OCI-LY3 (cell line): ENCODE data around the gene PARD6G.

Source experiments
- H2AFZ ChIP-seq: fragments of 200-600, 300-600 bp; shearing (Covaris generic); 2 replicates; pipeline ENCODE4 v1.6.0; 2014; ENCODE audit warnings: antibody characterized with exemption, low read depth, low read length
- H3K27ac ChIP-seq: fragments of 200-600, 300-600 bp; sonication (generic); 2 replicates; pipeline ENCODE4 v1.5.1; 2014; ENCODE audit warnings: mild to moderate bottlenecking, low read length, moderate library complexity, mixed read lengths
- H3K27me3 ChIP-seq: fragments of 200-600, 300-600 bp; sonication (generic); 2 replicates; pipeline ENCODE4 v1.6.1; 2014; ENCODE audit warnings: low read depth, low read length, mixed read lengths
- H3K36me3 ChIP-seq: fragments of 200-600, 300-600 bp; sonication (generic); replicated peaks from 2 replicates; pipeline ENCODE3; 2014; ENCODE audit warnings: low read depth, low read length, mixed read lengths
- H3K4me1 ChIP-seq: fragments of 300-600, 200-600 bp; sonication (generic); 2 replicates; pipeline ENCODE4 v1.6.1; 2014; ENCODE audit warnings: low read length, mixed read lengths
- H3K4me2 ChIP-seq: fragments of 200-600, 300-600 bp; sonication (generic); 2 replicates; pipeline ENCODE4 v1.6.1; 2014; ENCODE audit warnings: low read length, mixed read lengths
- H3K4me3 ChIP-seq: fragments of 300-600, 200-600 bp; sonication (generic); 2 replicates; pipeline ENCODE4 v1.5.1; 2014; ENCODE audit warnings: antibody characterized with exemption, mild to moderate bottlenecking, low read length, moderate library complexity
- H3K79me2 ChIP-seq: fragments of 300-600, 200-600 bp; shearing (Covaris generic); 2 replicates; pipeline ENCODE4 v1.6.1; 2014; ENCODE audit warnings: mild to moderate bottlenecking, low read length, mixed read lengths
- H3K9ac ChIP-seq: fragments of 300-600, 200-600 bp; shearing (Covaris generic); 2 replicates; pipeline ENCODE4 v1.6.0; 2014; ENCODE audit warnings: mild to moderate bottlenecking, low read length, moderate library complexity
- H3K9me3 ChIP-seq: fragments of 200-600, 300-600 bp; shearing (Covaris generic); 2 replicates; pipeline ENCODE4 v1.6.1; 2014; ENCODE audit warnings: low read length, mixed read lengths; ENCODE audit not compliant: insufficient read depth
- H4K20me1 ChIP-seq: fragments of 200-600, 300-600 bp; sonication (generic); 2 replicates; pipeline ENCODE4 v1.6.1; 2016; ENCODE audit warnings: low read length, mixed read lengths; ENCODE audit not compliant: insufficient read depth
- EZH2phosphoT487 ChIP-seq: fragments of 200-600 bp; shearing (Covaris generic); IDR thresholded peaks from 2 replicates; pipeline ENCODE4 v1.6.1; 2018; ENCODE audit warnings: antibody characterized with exemption, mixed run types, low read depth
- TF ChIP-seq, protein P1 (sequence below): fragments of 200-600, 300-600 bp; sonication (generic); IDR thresholded peaks from 2 replicates; pipeline ENCODE4 v1.5.1; 2014; ENCODE audit warnings: antibody characterized with exemption, low read length, low read depth

The PARD6G gene

DNA sequence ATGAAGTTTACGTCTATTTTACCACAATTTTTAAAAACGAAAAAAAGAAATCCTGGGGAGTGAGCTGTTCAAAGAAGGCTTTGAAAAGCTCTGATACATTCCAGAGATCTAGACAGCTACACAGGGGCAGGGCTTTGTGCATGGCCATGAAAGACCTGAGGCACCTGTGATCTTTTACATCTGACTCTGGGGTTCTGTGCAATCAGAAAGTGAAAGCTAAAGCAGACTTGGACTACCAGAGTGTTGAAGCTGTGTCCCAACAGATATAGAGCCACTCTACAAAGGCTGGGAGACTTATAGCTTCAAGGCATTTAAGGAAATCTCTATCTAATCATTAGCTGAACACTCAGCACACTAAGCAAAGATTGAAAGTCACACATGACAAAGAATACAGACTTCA is 34.1 kb downstream of the PARD6G start:
- peaks cover 48% of the 10 kb centered on the region for H3K4me1 ChIP-seq
- H3K9ac ChIP-seq, result peak overlapping the region; percentile 40
- H3K4me2 ChIP-seq, result peak overlapping the region; percentile 72
- H3K27ac ChIP-seq, result peak overlapping the region; percentile 13; the same call in 1 of the 2 replicates
- TF ChIP-seq, protein P1, sequence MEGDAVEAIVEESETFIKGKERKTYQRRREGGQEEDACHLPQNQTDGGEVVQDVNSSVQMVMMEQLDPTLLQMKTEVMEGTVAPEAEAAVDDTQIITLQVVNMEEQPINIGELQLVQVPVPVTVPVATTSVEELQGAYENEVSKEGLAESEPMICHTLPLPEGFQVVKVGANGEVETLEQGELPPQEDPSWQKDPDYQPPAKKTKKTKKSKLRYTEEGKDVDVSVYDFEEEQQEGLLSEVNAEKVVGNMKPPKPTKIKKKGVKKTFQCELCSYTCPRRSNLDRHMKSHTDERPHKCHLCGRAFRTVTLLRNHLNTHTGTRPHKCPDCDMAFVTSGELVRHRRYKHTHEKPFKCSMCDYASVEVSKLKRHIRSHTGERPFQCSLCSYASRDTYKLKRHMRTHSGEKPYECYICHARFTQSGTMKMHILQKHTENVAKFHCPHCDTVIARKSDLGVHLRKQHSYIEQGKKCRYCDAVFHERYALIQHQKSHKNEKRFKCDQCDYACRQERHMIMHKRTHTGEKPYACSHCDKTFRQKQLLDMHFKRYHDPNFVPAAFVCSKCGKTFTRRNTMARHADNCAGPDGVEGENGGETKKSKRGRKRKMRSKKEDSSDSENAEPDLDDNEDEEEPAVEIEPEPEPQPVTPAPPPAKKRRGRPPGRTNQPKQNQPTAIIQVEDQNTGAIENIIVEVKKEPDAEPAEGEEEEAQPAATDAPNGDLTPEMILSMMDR, result no peak
- no peak for TF ChIP-seq EZH2phosphoT487
- H2AFZ ChIP-seq, result peak overlapping the region; percentile 53
- peak overlapping the region; percentile 57 for H3K4me3 ChIP-seq
- H4K20me1 ChIP-seq, result 0 out of 2 replicates have a peak, but pooled peaks cover 3% of the 10 kb centered on the region
- peaks cover 4% of the 10 kb centered on the region for H3K36me3 ChIP-seq
- H3K79me2 ChIP-seq, result no peaks in the 10 kb centered on the region
- H3K27me3 ChIP-seq, result peaks cover 25% of the 10 kb centered on the region
- peaks cover 6% of the 10 kb centered on the region; the same call in 1 of the 2 replicates for H3K9me3 ChIP-seq

DNA sequence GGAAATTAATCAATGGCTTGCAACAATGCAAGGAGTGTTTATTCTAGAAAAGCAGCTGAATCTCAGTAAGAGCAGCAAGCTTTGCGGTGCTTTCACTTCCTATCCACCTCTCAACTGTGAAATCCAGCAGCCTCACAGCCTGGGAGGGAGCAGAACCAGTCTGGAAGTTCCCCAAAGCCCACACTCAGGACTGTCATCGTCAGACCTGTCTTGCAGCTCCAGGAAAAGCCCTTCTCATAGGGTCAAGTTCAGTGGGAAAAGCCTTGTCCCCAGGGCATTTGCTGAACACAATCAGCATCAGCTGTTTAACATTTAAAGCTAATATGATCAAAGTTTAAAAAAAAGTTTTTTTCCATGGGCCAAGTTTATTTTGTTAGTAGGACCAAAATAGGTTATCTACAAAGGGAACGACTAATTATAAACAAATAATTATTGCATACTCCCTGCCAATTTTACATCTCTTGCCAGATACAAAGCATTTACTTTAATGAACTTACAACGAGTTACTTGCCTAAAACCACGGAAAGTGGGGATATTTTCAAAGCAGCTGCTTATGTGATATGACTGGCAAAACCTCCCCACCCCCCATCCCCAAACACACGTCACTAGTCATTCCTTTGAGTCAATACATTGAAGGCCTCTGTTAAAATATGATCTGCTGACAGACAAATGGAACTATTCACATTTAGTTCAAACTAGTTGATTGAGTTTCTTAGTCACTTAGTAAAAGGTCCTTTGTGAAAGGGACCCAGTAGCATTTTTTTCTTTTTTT is 36.8 kb downstream of the PARD6G start:
- Histone ChIP-seq H3K4me3 (peak overlapping the region; percentile 57), H3K36me3 (peaks cover 4% of the 10 kb centered on the region), H3K27ac (peak overlapping the region; percentile 51), H3K27me3 (peaks cover 45% of the 10 kb centered on the region), H3K4me1 (peaks cover 53% of the 10 kb centered on the region), H3K9ac (peak overlapping the region; percentile 18), H3K9me3 (peaks cover 6% of the 10 kb centered on the region; the same call in 1 of the 2 replicates), H2AFZ (no peak overlapping the region), H3K4me2 (peak overlapping the region; percentile 84), H3K79me2 (no peaks in the 10 kb centered on the region), H4K20me1 (0 out of 2 replicates have a peak, but pooled peaks cover 3% of the 10 kb centered on the region)
- TF ChIP-seq, protein P1, result no peak
- peak; percentile 74; the same call in 1 of the 2 replicates for TF ChIP-seq EZH2phosphoT487

DNA sequence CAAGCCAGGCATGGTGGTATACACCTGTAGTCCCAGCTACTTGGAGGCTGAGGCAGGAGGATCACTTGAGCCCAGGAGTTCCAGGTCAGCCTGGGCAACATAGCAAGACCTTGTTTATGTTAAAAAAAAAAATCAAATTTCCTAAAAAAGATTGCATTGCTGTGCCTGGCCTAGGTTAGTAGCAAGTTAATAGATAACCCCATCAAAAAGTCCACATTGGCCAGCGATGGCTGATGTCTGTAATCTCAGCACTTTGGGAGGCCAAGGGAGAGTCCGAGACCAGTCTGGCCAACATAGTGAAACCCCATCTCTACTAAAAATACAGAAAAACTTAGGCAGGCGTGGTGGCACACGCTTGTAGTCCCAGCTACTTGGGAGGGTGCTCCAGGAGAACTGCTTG is 38.7 kb downstream of the PARD6G start:
- Histone ChIP-seq H4K20me1 (0 out of 2 replicates have a peak, but pooled peaks cover 3% of the 10 kb centered on the region), H3K79me2 (no peaks in the 10 kb centered on the region), H3K9ac (no peak overlapping the region), H3K4me3 (no peak overlapping the region), H2AFZ (no peak overlapping the region), H3K4me2 (no peak overlapping the region), H3K27me3 (peaks cover 61% of the 10 kb centered on the region), H3K9me3 (no peaks in the 10 kb centered on the region), H3K27ac (no peak overlapping the region), H3K4me1 (peaks cover 68% of the 10 kb centered on the region), H3K36me3 (no peaks in the 10 kb centered on the region)
- no peak for TF ChIP-seq EZH2phosphoT487
- TF ChIP-seq, protein P1, result no peak

DNA sequence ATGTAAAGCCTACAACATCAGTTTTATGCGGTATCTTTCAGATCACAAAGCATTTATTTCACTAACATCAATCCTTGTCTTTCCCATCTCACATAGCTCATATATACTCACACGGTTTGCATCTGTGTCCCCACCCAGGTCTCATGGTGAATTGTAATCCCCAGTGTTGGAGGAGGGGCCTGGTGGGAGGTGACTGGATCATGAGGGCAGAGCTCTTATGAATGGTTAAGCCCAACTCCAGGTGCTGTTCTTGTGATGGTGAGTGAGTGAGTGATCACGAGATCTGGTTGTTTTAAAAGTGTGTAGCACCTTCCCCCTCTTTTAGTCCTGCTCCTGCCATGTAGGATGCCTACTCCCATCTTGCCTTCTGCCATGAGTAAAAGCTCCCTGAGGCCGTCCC is 42.0 kb downstream of the PARD6G start:
- H3K9ac ChIP-seq, result no peak overlapping the region
- no peaks in the 10 kb centered on the region for H3K79me2 ChIP-seq
- no peaks in the 10 kb centered on the region for H3K36me3 ChIP-seq
- peaks cover 56% of the 10 kb centered on the region for H3K27me3 ChIP-seq
- H3K4me1 ChIP-seq, result peaks cover 72% of the 10 kb centered on the region
- no peaks in the 10 kb centered on the region for H3K9me3 ChIP-seq
- H4K20me1 ChIP-seq, result 0 out of 2 replicates have a peak, but pooled peaks cover 3% of the 10 kb centered on the region
- H2AFZ ChIP-seq, result no peak overlapping the region
- no peak overlapping the region for H3K4me3 ChIP-seq
- peak overlapping the region; percentile 12 for H3K4me2 ChIP-seq
- H3K27ac ChIP-seq, result no peak overlapping the region
- TF ChIP-seq, protein P1, result no peak
- no peak for TF ChIP-seq EZH2phosphoT487
